ENCODE results near the gene MZT2B.
"Not testable (repeated sequence)": the region's sequence is repeated elsewhere in the genome, so short reads cannot be mapped to it uniquely, and the experiment has no call there.

The MZT2B gene

GRCh38 chr2:130181880-130182682 is at the start of gene MZT2B:
MZT2B (plus strand) TSS chr2:130182262; CDS start chr2:130182283, 21 bp downstream.
- peak; percentile 90 for DNase-seq

- no peak for DNase-seq
Measured at GRCh38 chr2:130135692-130136541, 46.1 kb upstream of the MZT2B start.

- DNase-seq, result not testable (repeated sequence)
Measured at GRCh38 chr2:130136546-130136945, 45.5 kb upstream of the MZT2B start.

- DNase-seq, result not testable (repeated sequence)
Measured at GRCh38 chr2:130137118-130137517, 44.9 kb upstream of the MZT2B start.

GRCh38 chr2:130138326-130138725 is 43.7 kb upstream of the MZT2B start:
- DNase-seq, result not testable (repeated sequence)

GRCh38 chr2:130138841-130139251 is 43.2 kb upstream of the MZT2B start:
- DNase-seq, result not testable (repeated sequence)

- DNase-seq, result not testable (repeated sequence)
Measured at GRCh38 chr2:130139331-130140280, 42.5 kb upstream of the MZT2B start.

GRCh38 chr2:130140516-130140915 is 41.5 kb upstream of the MZT2B start:
- DNase-seq, result not testable (repeated sequence)

GRCh38 chr2:130141002-130141401 is 41.1 kb upstream of the MZT2B start:
- DNase-seq, result not testable (repeated sequence)

- not testable (repeated sequence) for DNase-seq
Measured at GRCh38 chr2:130141645-130142370, 40.3 kb upstream of the MZT2B start.

- DNase-seq, result not testable (repeated sequence)
Measured at GRCh38 chr2:130142396-130143265, 39.4 kb upstream of the MZT2B start.

GRCh38 chr2:130143266-130144039 is 38.6 kb upstream of the MZT2B start:
- DNase-seq, result not testable (repeated sequence)

GRCh38 chr2:130145006-130145414 is 37.1 kb upstream of the MZT2B start, which contains the start of gene CCDC74B:
CCDC74B (minus strand) TSS chr2:130145112; CDS start chr2:130144996, 116 bp downstream.
- not testable (repeated sequence) for DNase-seq

- not testable (repeated sequence) for DNase-seq
Measured at GRCh38 chr2:130148515-130148914, 33.5 kb upstream of the MZT2B start.

- DNase-seq, result no peak
Measured at GRCh38 chr2:130150181-130151144, 31.6 kb upstream of the MZT2B start.

- not testable (repeated sequence) for DNase-seq
Measured at GRCh38 chr2:130151145-130151512, 30.9 kb upstream of the MZT2B start.

GRCh38 chr2:130152136-130152815 is 29.8 kb upstream of the MZT2B start:
- not testable (repeated sequence) for DNase-seq
